A549 (cell line): ENCODE results near the gene GNAT3. TPM values are rescaled to one million over a fixed set of nuclear protein-coding genes. Genes with fewer than 3 reads are reported as not detected.
A peak's percentile ranks its signal among the peaks of the same experiment; 100 is the strongest.

Source experiments
- ATAC-seq, 2 experiments: fragments of 200-7000 bp in 1 of 2; fragments of >200 bp in 1 of 2; cut with Nextera tagmentation in 1 of 2; cut with Tn5 transposase in 1 of 2; 3 replicates each; pipeline versions ENCODE4 v1.8.0 to v1.9.1; 2018 to 2020; ENCODE audit warnings: mild to moderate bottlenecking in 1 of 2, moderate library complexity in 1 of 2
- CTCF ChIA-PET: fragments of 300-600 bp; sonication (Branson Sonifier 250); formaldehyde crosslinking; extraction: SDS; loops from one replicate; lab custom pipeline; 2021; ENCODE audit warnings: antibody characterized with exemption, inconsistent platforms; lab: Yijun Ruan, JAX
- POLR2A ChIA-PET: fragments of 350-600 bp; formaldehyde crosslinking; extraction: SDS; loops from one replicate; lab custom pipeline; 2021; ENCODE audit warnings: antibody characterized with exemption, inconsistent platforms; lab: Yijun Ruan, JAX
- DNase-seq, 2 experiments: peaks; one replicate each; pipeline versions ENCODE4 v3.0.0 to v3.0.0-alpha.2; 2011 to 2016; ENCODE audit warnings: low read depth in 1 of 2, low spot score in 1 of 2
- FAIRE-seq: peaks from 2 replicates; lab custom pipeline; 2011; peaks lifted over from hg19 to GRCh38; lab: Jason Lieb, UNC
- H3K27ac ChIP-seq, 2 experiments: fragments of >200 bp; sonication (Bioruptor Twin); formaldehyde crosslinking; 3 replicates each; pipeline ENCODE4 v1.5.1; 2016 to 2017
- H3K4me1 ChIP-seq: fragments of >200 bp; sonication (Bioruptor Twin); formaldehyde crosslinking; 3 replicates; pipeline ENCODE4 v1.6.1; 2016
- H3K4me2 ChIP-seq: fragments of >200 bp; sonication (Bioruptor Twin); formaldehyde crosslinking; 3 replicates; pipeline ENCODE4 v1.6.1; 2016
- H3K4me3 ChIP-seq: fragments of >200 bp; sonication (Bioruptor Twin); formaldehyde crosslinking; 3 replicates; pipeline ENCODE4 v1.5.1; 2016
- H3K9me3 ChIP-seq: fragments of >200 bp; sonication (Bioruptor Twin); formaldehyde crosslinking; 3 replicates; pipeline ENCODE4 v1.6.1; 2016
- BCL3 ChIP-seq: fragments of >200 bp; sonication (Bioruptor Twin); formaldehyde crosslinking; IDR thresholded peaks from 3 replicates; pipeline ENCODE4 v1.6.1; 2016
- BHLHE40 ChIP-seq: IDR thresholded peaks from 2 replicates; pipeline ENCODE4 v1.6.1; 2012; ENCODE audit warnings: low read depth, low read length, inconsistent platforms
- E2F6 ChIP-seq: IDR thresholded peaks from 2 replicates; pipeline ENCODE4 v1.6.1; 2012; ENCODE audit warnings: low read depth, borderline replicate concordance
- EHF ChIP-seq: fragments of 250-450 bp; sonication (Bioruptor Pico); IDR thresholded peaks from 2 replicates; pipeline ENCODE4 v1.5.0; 2020; ENCODE audit warnings: mild to moderate bottlenecking
- EP300 ChIP-seq, 2 experiments: fragments of >200 bp; sonication (Bioruptor Twin); formaldehyde crosslinking; IDR thresholded peaks; 2 replicates in 1 of 2; 3 replicates in 1 of 2; pipeline ENCODE4 v1.6.1; 2016 to 2017
- FOSB ChIP-seq: fragments of 250-450 bp; sonication (Bioruptor Pico); IDR thresholded peaks from 2 replicates; pipeline ENCODE4 v1.5.0; 2020; ENCODE audit warnings: mild to moderate bottlenecking, moderate library complexity
- FOSL2 ChIP-seq, 2 experiments: fragments of 450-650 bp in 1 of 2; fragments of >200 bp in 1 of 2; sonication (Bioruptor Twin) in 1 of 2; formaldehyde crosslinking; IDR thresholded peaks; 2 replicates each; pipeline versions ENCODE4 v1.5.0 to v1.6.1; 2016 to 2020; ENCODE audit warnings: mild to moderate bottlenecking in 1 of 2, moderate library complexity in 1 of 2
- FOXS1 ChIP-seq: fragments of 250-450 bp; sonication (Bioruptor Pico); IDR thresholded peaks from 2 replicates; pipeline ENCODE4 v1.5.0; 2020; ENCODE audit warnings: mild to moderate bottlenecking, moderate library complexity
- HMGXB4 ChIP-seq: fragments of 250-450 bp; sonication (Bioruptor Pico); IDR thresholded peaks from 2 replicates; pipeline ENCODE4 v1.5.0; 2021; ENCODE audit warnings: mild to moderate bottlenecking, moderate library complexity, borderline replicate concordance
- HOXA7 ChIP-seq: fragments of 250-450 bp; sonication (Bioruptor Pico); IDR thresholded peaks from 2 replicates; pipeline ENCODE4 v1.5.0; 2020; ENCODE audit warnings: mild to moderate bottlenecking, moderate library complexity
- HOXB5 ChIP-seq: fragments of 250-450 bp; sonication (Bioruptor Pico); IDR thresholded peaks from 2 replicates; pipeline ENCODE4 v1.5.0; 2020; ENCODE audit warnings: mild to moderate bottlenecking, moderate library complexity
- MAFK ChIP-seq: fragments of 450-650 bp; IDR thresholded peaks from 2 replicates; pipeline ENCODE4 v1.6.1; 2014; ENCODE audit not compliant: partially characterized antibody
- NFE2L2 ChIP-seq: fragments of 150-350 bp; conservative IDR thresholded peaks from 2 replicates; pipeline ENCODE4 v1.6.1; 2014; ENCODE audit warnings: low read length
- NPAS2 ChIP-seq: fragments of 250-450 bp; sonication (Bioruptor Pico); IDR thresholded peaks from 2 replicates; pipeline ENCODE4 v1.8.0; 2022; ENCODE audit warnings: mild to moderate bottlenecking, moderate library complexity, borderline replicate concordance
- POLR2A ChIP-seq: IDR thresholded peaks from 2 replicates; pipeline ENCODE4 v1.6.1; 2012; ENCODE audit warnings: mild to moderate bottlenecking, low read length
- SREBF2 ChIP-seq: fragments of 450-650 bp; IDR thresholded peaks from 2 replicates; pipeline ENCODE4 v1.6.1; 2014; ENCODE audit warnings: mild to moderate bottlenecking, moderate library complexity
- TFCP2L1 ChIP-seq: fragments of 250-450 bp; sonication (Bioruptor Pico); IDR thresholded peaks from 2 replicates; pipeline ENCODE4 v1.5.0; 2021; ENCODE audit warnings: mild to moderate bottlenecking
- USF2 ChIP-seq: fragments of 450-650 bp; IDR thresholded peaks from 2 replicates; pipeline ENCODE4 v1.6.1; 2014; ENCODE audit warnings: antibody characterized with exemption
- ZNF302 ChIP-seq: fragments of 250-450 bp; sonication (Bioruptor Pico); IDR thresholded peaks from 2 replicates; pipeline ENCODE4 v1.9.0; 2021; ENCODE audit warnings: inconsistent platforms, mild to moderate bottlenecking, moderate library complexity
- ZSCAN20 ChIP-seq: fragments of 250-450 bp; sonication (Bioruptor Pico); IDR thresholded peaks from 2 replicates; pipeline ENCODE4 v1.8.0; 2022; ENCODE audit warnings: mild to moderate bottlenecking, moderate library complexity
- WGBS: methylation state at CpG from one replicate; pipeline ENCODE4 v1.1.6; 2017; ENCODE audit errors: missing lambda C conversion rate; 5-methylcytosine and 5-hydroxymethylcytosine counted together
- polyA plus RNA-seq, 4 experiments: library from polyadenylated mRNA; depleted of rRNA in 3 of 4; stranded (reverse); fragments of >200 nt; fragmentation: RNase III in 1 of 4; extraction: RNeasy Plus Mini Kit Qiagen cat#74134 plus additional on column Dnase treatment in 1 of 4; gene quantifications; 2 replicates in 3 of 4; 3 replicates in 1 of 4; pipeline ENCODE4 v1.2.3, GENCODE V29; 2011 to 2017

Gene GNAT3
- polyA plus RNA-seq, 2 of the 4 experiments (the other 2 are of a cell fraction) = not detected

- H3K27ac ChIP-seq = no peak overlapping the region
- CTCF ChIA-PET = no interaction called here
Observed at GRCh38 chr7:80508440-80508839, 3.4 kb downstream of the GNAT3 start.

GRCh38 chr7:80505900-80506500, 5.9 kb downstream of the GNAT3 start:
- WGBS = 71% methylated on average over 7 of the region's 7 CpGs
- DNase-seq (no peak), ATAC-seq (no peak), FAIRE-seq (no peak)
- no peaks in the 10 kb centered on the region for H3K4me1 ChIP-seq
- H3K4me3 ChIP-seq = no peak overlapping the region
- H3K4me2 ChIP-seq = no peak overlapping the region
- no peak overlapping the region for H3K27ac ChIP-seq
- no peaks in the 10 kb centered on the region for H3K9me3 ChIP-seq
- CTCF ChIA-PET = no interaction called here
- TF ChIP-seq ZSCAN20 (CRISPR knock-in tag) = no peak
- no peak for TF ChIP-seq BHLHE40
- no peak for TF ChIP-seq NPAS2 (CRISPR knock-in tag)
- TF ChIP-seq USF2 = no peak
- POLR2A ChIA-PET = no interaction called here

More at GRCh38 chr7:80508440-80508839, 3.4 kb downstream of the GNAT3 start:
- 86% methylated on average over 6 of the region's 6 CpGs for WGBS
- no peaks in the 10 kb centered on the region for H3K4me1 ChIP-seq
- TF ChIP-seq FOSL2 (IDR thresholded peaks at IDR 0.05) (no peak), FOSL2 (CRISPR knock-in tag; IDR thresholded peaks at IDR 0.05) (peak; percentile 60), HOXB5 (CRISPR knock-in tag) (no peak)
- DNase-seq (no peak), FAIRE-seq (peak; percentile 56), ATAC-seq (no peak)
- no peaks in the 10 kb centered on the region for H3K9me3 ChIP-seq
- H3K4me2 ChIP-seq = no peak overlapping the region
- POLR2A ChIA-PET = no interaction called here
- H3K4me3 ChIP-seq = no peak overlapping the region

GRCh38 chr7:80500325-80500724, 11.5 kb downstream of the GNAT3 start:
- peak overlapping the region; percentile 50 to 80; a peak in 5 of 6 replicates for H3K27ac ChIP-seq
- no peak overlapping the region; the same call in 2 of the 3 replicates for H3K4me2 ChIP-seq
- ChIA-PET POLR2A (no interaction called here), CTCF (interaction anchor here (1.0 kb wide), 1 partner anchor 71 kb away, joined by 4 read pairs; no protein-coding TSS in a partner anchor)
- DNase-seq (no peak), FAIRE-seq (peak; percentile 84), ATAC-seq (no peak)
- WGBS = 97% methylated on average over 1 of the region's 1 CpG
- TF ChIP-seq EHF (CRISPR knock-in tag) (no peak), MAFK (no peak), FOXS1 (no peak), ZSCAN20 (CRISPR knock-in tag) (no peak), BCL3 (no peak), HMGXB4 (CRISPR knock-in tag) (no peak), ZNF302 (CRISPR knock-in tag) (no peak), HOXA7 (CRISPR knock-in tag) (no peak), EP300 (IDR thresholded peaks at IDR 0.05) (no peak), NFE2L2 (no peak), FOSB (no peak), SREBF2 (no peak), POLR2A (no peak), TFCP2L1 (no peak), E2F6 (no peak), FOSL2 (IDR thresholded peaks at IDR 0.05) (no peak), FOSL2 (CRISPR knock-in tag; IDR thresholded peaks at IDR 0.05) (no peak)
- no peaks in the 10 kb centered on the region for H3K9me3 ChIP-seq
- H3K4me3 ChIP-seq = no peak overlapping the region
- peaks cover 27% of the 10 kb centered on the region for H3K4me1 ChIP-seq
